Subcutaneous preadipocyte (primary cell): ENCODE data around the gene EPHA1. TPM values are rescaled to one million over a fixed set of nuclear protein-coding genes. Genes with fewer than 3 reads are reported as not detected.

Source experiments
- small RNA-seq: library from RNA; depleted of rRNA; stranded (forward); fragments of <200 nt; gene quantifications from one replicate; pipeline ENCODE3, GENCODE V24; 2012
- total RNA-seq: library from RNA; depleted of rRNA; stranded (reverse); fragments of >200 nt; gene quantifications from 2 replicates; pipeline ENCODE4 v1.2.3, GENCODE V29; 2012

The EPHA1 gene
- total RNA-seq: not detected in 2 replicates

DNA sequence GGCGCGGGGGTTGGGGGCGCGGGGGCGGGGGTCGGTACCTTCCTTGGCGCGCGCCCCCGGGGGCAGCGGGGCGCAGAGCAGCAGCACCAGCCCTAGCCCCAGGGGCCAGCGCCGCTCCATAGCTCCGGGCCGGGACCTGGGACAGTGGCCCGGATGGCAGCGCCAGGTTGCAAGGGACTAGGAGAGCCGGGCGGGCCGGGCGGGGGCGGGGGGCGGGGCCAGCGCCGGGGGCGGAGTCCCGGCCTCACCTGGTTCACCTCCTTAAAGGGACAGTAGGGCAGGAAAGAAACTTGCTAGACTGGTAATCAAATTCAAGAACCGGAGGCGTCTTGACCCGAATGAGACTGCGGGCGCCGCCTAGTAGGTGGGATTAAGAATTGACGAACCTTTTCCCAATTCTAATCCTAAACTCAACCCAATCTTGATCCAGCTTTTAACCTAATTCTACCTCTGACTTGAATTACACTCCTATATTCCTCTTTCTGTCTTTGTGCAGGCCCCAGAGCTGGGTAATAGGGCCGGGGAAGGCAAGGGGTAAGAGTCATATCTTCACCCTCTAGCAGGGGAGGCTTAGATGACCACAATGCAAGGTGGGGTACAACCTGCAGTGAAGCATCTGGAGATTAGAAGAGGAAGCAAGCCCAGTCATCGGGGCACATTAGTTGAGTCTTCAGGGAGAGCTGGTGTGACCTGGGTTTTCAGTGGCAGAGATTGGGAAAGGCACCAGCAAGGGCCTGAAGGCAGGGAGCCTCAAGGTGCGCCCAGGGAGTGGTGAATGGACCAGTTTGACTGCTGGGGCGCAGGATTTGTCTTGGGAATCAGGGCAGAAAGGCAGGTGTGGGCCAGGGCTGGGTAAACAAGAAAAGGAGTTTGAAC is at the start of gene EPHA1:
EPHA1 (minus strand) TSS at position 171 of the 876 bp plus-strand sequence; CDS start at position 120, 51 bp downstream.

DNA sequence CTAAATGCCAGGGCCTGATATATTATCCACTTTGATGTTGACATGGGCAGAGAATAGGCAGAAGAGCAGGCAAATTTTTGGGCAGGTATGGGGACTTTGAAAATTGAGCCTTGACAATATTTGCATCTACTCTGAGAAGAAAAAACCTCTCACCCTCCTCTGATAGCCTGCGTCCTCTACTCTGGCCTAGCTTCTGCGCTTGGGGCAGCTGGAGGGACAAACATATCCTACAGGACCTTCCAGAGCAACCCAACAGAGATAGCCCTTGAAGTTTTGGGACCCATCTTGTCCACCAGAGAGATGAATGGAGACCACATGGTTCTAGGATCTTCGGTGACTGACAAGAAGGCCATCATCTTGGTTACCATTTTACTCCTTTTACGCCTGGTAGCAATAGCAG is 34.5 kb upstream of the EPHA1 start, which contains the start of gene TAS2R60:
TAS2R60 (plus strand) TSS at position 301 of the 400 bp plus-strand sequence; CDS start at position 301, 0 bp downstream.

DNA sequence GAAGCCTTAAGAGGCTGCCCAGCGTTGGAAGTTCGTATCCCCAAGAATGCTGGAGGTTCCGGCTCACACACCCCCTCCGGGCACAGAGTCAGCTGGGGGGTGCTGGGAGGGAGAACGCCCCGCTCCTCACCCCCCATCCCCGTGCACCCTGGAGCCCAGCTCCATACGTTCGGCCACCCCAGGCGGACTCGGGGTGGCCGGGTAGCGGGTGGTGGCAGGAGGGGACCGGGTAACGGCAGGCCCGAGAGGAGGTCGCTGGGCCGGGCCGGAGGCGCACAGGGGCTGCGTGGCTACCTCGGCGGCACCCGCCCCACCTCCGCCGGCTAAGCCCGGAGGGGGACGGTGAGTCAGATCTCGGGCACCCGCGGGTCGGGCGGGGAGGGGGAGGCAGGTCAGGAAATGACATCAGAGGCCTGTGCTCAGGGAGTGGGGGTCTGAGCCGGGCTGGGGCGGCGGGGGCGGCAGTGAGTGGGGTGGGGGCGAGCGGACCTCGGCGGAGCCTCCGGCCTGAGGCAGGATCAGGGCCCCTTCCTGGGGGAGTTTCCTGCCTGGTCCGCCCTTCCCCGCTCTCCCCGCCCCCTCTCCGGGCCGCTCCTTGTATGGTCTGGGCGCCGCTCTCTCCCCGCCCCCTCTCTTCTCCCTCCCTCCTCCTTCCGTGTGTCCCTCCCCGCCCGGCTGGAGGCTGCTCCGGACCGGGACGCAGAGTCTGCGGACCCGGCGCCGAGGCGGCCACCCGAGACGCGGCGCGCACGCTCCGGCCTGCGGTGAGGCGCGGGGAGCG is 27.8 kb downstream of the EPHA1 start, which contains the start of gene ZYX:
ZYX (plus strand) TSS at position 700 of the 781 bp plus-strand sequence. CDS start 227 bp downstream, outside the sequence.

DNA sequence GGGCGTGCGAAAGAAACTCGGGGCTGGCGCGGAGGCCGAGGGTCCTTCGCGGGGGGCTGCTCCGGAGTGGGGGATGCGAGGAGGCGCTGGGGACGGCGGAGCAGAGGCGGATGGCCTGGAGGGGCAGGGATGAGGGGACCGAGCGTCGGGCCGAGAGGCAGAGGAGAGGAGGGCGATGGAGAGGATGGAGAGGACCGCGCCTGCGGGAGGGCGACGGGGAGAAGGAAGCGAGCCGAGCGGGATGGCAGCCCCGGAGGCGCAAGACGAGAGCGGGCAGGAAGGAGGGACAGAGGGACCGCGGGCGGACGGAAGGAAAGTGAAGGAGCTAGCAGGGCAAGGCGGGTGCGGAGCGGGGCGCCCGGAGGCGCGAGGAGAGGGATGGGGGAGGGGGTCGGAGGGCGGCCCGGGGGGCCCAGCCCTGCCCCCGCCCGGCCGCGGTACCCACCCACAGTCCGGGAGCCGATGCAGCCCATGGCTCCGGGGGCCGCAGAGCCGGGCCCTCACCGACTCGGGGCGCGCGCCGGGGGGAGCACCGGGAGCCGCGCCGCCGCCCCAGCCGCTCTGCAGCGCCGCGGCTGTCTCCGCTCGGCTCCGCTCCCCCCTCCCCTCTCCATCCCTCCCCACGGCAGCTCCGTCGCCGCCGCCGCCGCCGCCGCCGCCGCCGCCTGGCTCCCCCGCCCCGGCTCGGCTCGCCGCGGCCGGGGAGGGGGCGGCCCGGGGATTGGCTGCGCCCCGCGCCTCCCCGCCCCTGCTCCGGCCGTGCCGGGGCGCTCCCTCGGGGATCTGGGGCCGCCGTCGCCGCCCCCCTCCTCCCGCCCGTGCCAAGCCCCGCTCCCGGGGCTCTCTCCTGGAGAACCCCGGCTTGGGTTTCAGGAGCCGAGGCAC is 46.3 kb downstream of the EPHA1 start, which contains the start of gene FAM131B:
FAM131B (minus strand) TSS at position 583 of the 885 bp plus-strand sequence; CDS start at position 473, 110 bp downstream.

Small RNA genes within 50 kb of the gene (small RNA-seq; reads per million reads assigned to genes)
- gene MIR6892: 0.66 reads per million, percentile 41 among the genes with 10 or more reads in this experiment

Other genes with a start within 250 kb of the EPHA1 start
- not detected in 2 replicates for gene TAS2R39, start 225.4 kb downstream of the EPHA1 start, total RNA-seq
- gene TAS2R40, start 186.8 kb downstream of the EPHA1 start, total RNA-seq: not detected in 2 replicates
- 60.8 and 77.5 TPM in 2 replicates for gene GSTK1, start 145.4 kb downstream of the EPHA1 start, total RNA-seq
- gene TMEM139, start 123.9 kb downstream of the EPHA1 start, total RNA-seq: not detected in 2 replicates
- 9.9 and 12.3 TPM in 2 replicates for gene CASP2, start 120.5 kb downstream of the EPHA1 start, total RNA-seq
- gene CLCN1, start 92.7 kb downstream of the EPHA1 start, total RNA-seq: not detected in 2 replicates
- gene FAM131B, start 46.1 kb downstream of the EPHA1 start, total RNA-seq: 1.6 and 2.6 TPM in 2 replicates
- 52.5 and 67.6 TPM in 2 replicates for gene ZYX, start 27.5 kb downstream of the EPHA1 start, total RNA-seq
- gene TAS2R60, start 34.6 kb upstream of the EPHA1 start, total RNA-seq: not detected in 2 replicates
- not detected in 2 replicates for gene TAS2R41, start 69.0 kb upstream of the EPHA1 start, total RNA-seq
- gene CTAGE15, start 162.9 kb upstream of the EPHA1 start, total RNA-seq: not detected in 2 replicates
- 3.7 and 5.9 TPM in 2 replicates for gene TCAF2, start 212.1 kb upstream of the EPHA1 start, total RNA-seq